IMR-90 (cell line): ENCODE data around the gene ATP10A. TPM values are rescaled to one million over a fixed set of nuclear protein-coding genes. Genes with fewer than 3 reads are reported as not detected.
"Not testable (repeated sequence)": the region's sequence is repeated elsewhere in the genome, so short reads cannot be mapped to it uniquely, and the experiment has no call there.

Experiments
- ATAC-seq: fragments of 200-7000 bp; cut with Tn5 transposase; 2 replicates; pipeline ENCODE4 v1.9.1; 2020; ENCODE audit warnings: low read depth, mild to moderate bottlenecking, moderate library complexity
- BruUV-seq: library from RNA; stranded (reverse); fragments of 400-500 nt; replicated peaks from 2 replicates; lab custom pipeline; 2021; lab: Mats Ljungman, UMichigan
- CTCF ChIA-PET: fragments of 300-600 bp; formaldehyde crosslinking; extraction: SDS; loops from one replicate; lab custom pipeline; 2021; ENCODE audit warnings: antibody characterized with exemption; lab: Yijun Ruan, JAX
- POLR2A ChIA-PET: fragments of 300-600 bp; sonication (Branson Sonifier 250); formaldehyde crosslinking; loops from one replicate; lab custom pipeline; 2022; ENCODE audit warnings: antibody characterized with exemption; ENCODE audit not compliant: unreplicated experiment; lab: Charles Lee
- DNase-seq: peaks from one replicate; pipeline ENCODE4 v3.0.0; 2013
- H2AFZ ChIP-seq: replicated peaks from 2 replicates; pipeline ENCODE3; 2013; ENCODE audit warnings: low read length, mild to moderate bottlenecking; ENCODE audit not compliant: poor library complexity
- H2AK5ac ChIP-seq: 2 replicates; pipeline ENCODE4 v1.6.1; 2013; ENCODE audit warnings: low read depth, low read length, inconsistent platforms
- H2AK9ac ChIP-seq: replicated peaks from 2 replicates; pipeline ENCODE3; 2013; ENCODE audit warnings: mild to moderate bottlenecking, low read depth, low read length, moderate library complexity; ENCODE audit not compliant: poor library complexity
- H2BK120ac ChIP-seq: 2 replicates; pipeline ENCODE4 v1.6.1; 2013; ENCODE audit warnings: low read depth, low read length, inconsistent platforms
- H2BK15ac ChIP-seq: 3 replicates; pipeline ENCODE4 v1.6.1; 2013; ENCODE audit warnings: low read depth, low read length, inconsistent platforms
- H2BK20ac ChIP-seq: 2 replicates; pipeline ENCODE4 v1.6.1; 2013; ENCODE audit warnings: low read depth, mild to moderate bottlenecking, inconsistent platforms, low read length, moderate library complexity
- H2BK5ac ChIP-seq: 2 replicates; pipeline ENCODE4 v1.6.1; 2013; ENCODE audit warnings: mild to moderate bottlenecking, low read depth, low read length, inconsistent platforms; ENCODE audit not compliant: poor library complexity, severe bottlenecking
- H3K14ac ChIP-seq: replicated peaks from 2 replicates; pipeline ENCODE4 v1.6.1; 2013; ENCODE audit warnings: low read depth, low read length, inconsistent platforms
- H3K18ac ChIP-seq: 2 replicates; pipeline ENCODE4 v1.6.1; 2013; ENCODE audit warnings: low read depth, low read length, control low read depth
- H3K23ac ChIP-seq: 2 replicates; pipeline ENCODE4 v1.6.1; 2013; ENCODE audit warnings: low read depth, low read length, inconsistent platforms
- H3K27ac ChIP-seq: 2 replicates; pipeline ENCODE4 v1.5.1; 2013; ENCODE audit warnings: mild to moderate bottlenecking, control low read depth, low read length; ENCODE audit not compliant: insufficient read depth
- H3K27me3 ChIP-seq: 2 replicates; pipeline ENCODE4 v1.6.1; 2013; ENCODE audit warnings: low read length; ENCODE audit not compliant: control insufficient read depth, insufficient read depth
- H3K36me3 ChIP-seq: 2 replicates; pipeline ENCODE4 v1.6.1; 2013; ENCODE audit warnings: low read length, mixed read lengths; ENCODE audit not compliant: control insufficient read depth, insufficient read depth
- H3K4ac ChIP-seq: 2 replicates; pipeline ENCODE4 v1.6.1; 2013; ENCODE audit warnings: low read depth, low read length, inconsistent platforms
- H3K4me1 ChIP-seq: 2 replicates; pipeline ENCODE4 v1.6.1; 2013; ENCODE audit warnings: low read length, mixed read lengths; ENCODE audit not compliant: control insufficient read depth, insufficient read depth
- H3K4me2 ChIP-seq: 2 replicates; pipeline ENCODE4 v1.6.1; 2013; ENCODE audit warnings: low read depth, mild to moderate bottlenecking, control low read depth, low read length, moderate library complexity
- H3K4me3 ChIP-seq: 2 replicates; pipeline ENCODE4 v1.5.1; 2013; ENCODE audit warnings: low read depth, mild to moderate bottlenecking, control low read depth, low read length, moderate library complexity; ENCODE audit not compliant: insufficient read depth
- H3K56ac ChIP-seq: 2 replicates; pipeline ENCODE4 v1.6.1; 2013; ENCODE audit warnings: low read length, inconsistent platforms; ENCODE audit not compliant: insufficient read depth; ENCODE audit errors: extremely low read depth
- H3K79me1 ChIP-seq, 2 experiments: 2 replicates each; pipeline ENCODE4 v1.6.1; 2013; ENCODE audit warnings: low read length in 2 of 2, inconsistent platforms in 1 of 2, low read depth in 1 of 2
- H3K9ac ChIP-seq: 2 replicates; pipeline ENCODE4 v1.6.1; 2013; ENCODE audit warnings: low read depth, low read length, control low read depth
- H3K9me1 ChIP-seq: 2 replicates; pipeline ENCODE4 v1.6.1; 2013; ENCODE audit warnings: low read length, inconsistent platforms; ENCODE audit not compliant: insufficient read depth
- H3K9me3 ChIP-seq: 2 replicates; pipeline ENCODE4 v1.6.1; 2013; ENCODE audit warnings: low read length; ENCODE audit not compliant: control insufficient read depth, insufficient read depth
- H4K20me1 ChIP-seq: 2 replicates; pipeline ENCODE4 v1.6.1; 2013; ENCODE audit warnings: low read length, inconsistent platforms; ENCODE audit not compliant: insufficient read depth
- H4K5ac ChIP-seq: 2 replicates; pipeline ENCODE4 v1.6.1; 2013; ENCODE audit warnings: mild to moderate bottlenecking, low read depth, low read length, control low read depth
- H4K8ac ChIP-seq, 2 experiments: 2 replicates each; pipeline ENCODE4 v1.6.1; 2013; ENCODE audit warnings: low read depth in 2 of 2, low read length in 2 of 2, control low read depth in 1 of 2, inconsistent platforms in 1 of 2
- H4K91ac ChIP-seq: 2 replicates; pipeline ENCODE4 v1.6.1; 2013; ENCODE audit warnings: low read depth, low read length, inconsistent platforms; ENCODE audit not compliant: insufficient read depth
- CHD1 ChIP-seq: IDR thresholded peaks from 2 replicates; pipeline ENCODE4 v1.6.1; 2012; ENCODE audit warnings: low read depth, low read length, improper control_type of control experiment
- WGBS, 2 experiments: methylation state at CpG; one replicate each; pipeline versions ENCODE4 v1.1.5 to v1.1.7; 2013; ENCODE audit warnings: missing lambda C conversion rate in 2 of 2; ENCODE audit not compliant: insufficient read length in 1 of 2; ENCODE audit errors: extremely low coverage in 2 of 2; 5-methylcytosine and 5-hydroxymethylcytosine counted together
- dilution Hi-C: fragments of 300-500 bp; cut with HindIII; formaldehyde crosslinking; loops from one replicate; pipeline ENCODE4 v1.14.3; 2018; ENCODE audit warnings: low sequenced_read_pairs; ENCODE audit not compliant: unreplicated experiment
- in situ Hi-C: fragments of 300-500 bp; cut with MboI; formaldehyde crosslinking; loops from 3 replicates; pipeline ENCODE4 v1.14.3; 2019; ENCODE audit warnings: low sequenced_read_pairs, inconsistent platforms, mixed read lengths
- intact Hi-C: fragments of 100-400 bp; cut with micrococcal nuclease; formaldehyde crosslinking; loops from 2 replicates; pipeline ENCODE4 v1.10.0; 2022
- polyA plus RNA-seq, 3 experiments: library from polyadenylated mRNA; depleted of rRNA; stranded (reverse); fragments of >200 nt; gene quantifications; 2 replicates each; pipeline ENCODE4 v1.2.3, GENCODE V29; 2012; ENCODE audit warnings: low replicate concordance in 1 of 3
- total RNA-seq: library from RNA; depleted of rRNA; stranded (reverse); fragments of >200 nt; gene quantifications from 2 replicates; pipeline ENCODE4 v1.2.3, GENCODE V29; 2012

The ATP10A gene
- total and polyA plus RNA-seq, 2 of the 4 experiments (the other 2 are of a cell fraction) = 13.8 to 16.0 TPM

- in situ Hi-C loops = no loop called here
- H3K18ac ChIP-seq = no peak overlapping the region
- ATAC-seq (no peak), DNase-seq (no peak)
- H3K9me1 ChIP-seq = 0 out of 2 replicates have a peak, but pooled peaks cover 3% of the 10 kb centered on the region
- H3K4me3 ChIP-seq = no peak overlapping the region
- no peaks in the 10 kb centered on the region; the same call in 1 of the 2 replicates for H3K36me3 ChIP-seq
- H3K9me3 ChIP-seq = no peaks in the 10 kb centered on the region
- no peak for TF ChIP-seq CHD1
- no peak overlapping the region for H2AK9ac ChIP-seq
- H4K8ac ChIP-seq = no peak overlapping the region
- no peaks in the 10 kb centered on the region for H3K27me3 ChIP-seq
- BruUV-seq = no TSS peak
- 100% methylated on average over 1 of the region's 4 CpGs; no CpG with 5 or more reads in 1 of the 2 experiments for WGBS, 2 experiments
- dilution Hi-C loops = no loop called here
- H2AFZ ChIP-seq = no peak overlapping the region
- no peak overlapping the region for H3K23ac ChIP-seq
- no peak overlapping the region for H3K56ac ChIP-seq
- H4K5ac ChIP-seq = no peak overlapping the region
- H2AK5ac ChIP-seq = no peak overlapping the region
- ChIA-PET CTCF (no interaction called here), POLR2A (no interaction called here)
- peaks cover 18 to 21% of the 10 kb centered on the region in 2 experiments for H3K79me1 ChIP-seq
- H2BK120ac ChIP-seq = no peak overlapping the region
- no peak overlapping the region for H3K14ac ChIP-seq
- H3K27ac ChIP-seq = no peak overlapping the region
- no peak overlapping the region for H3K4me2 ChIP-seq
- H2BK5ac ChIP-seq = no peak overlapping the region
- H4K91ac ChIP-seq = no peak overlapping the region
- H2BK20ac ChIP-seq = no peak overlapping the region
- no peak overlapping the region for H3K4ac ChIP-seq
- intact Hi-C loops = no loop called here
- H4K20me1 ChIP-seq = no peaks in the 10 kb centered on the region
- 0 out of 2 replicates have a peak, but pooled peaks cover 2% of the 10 kb centered on the region for H3K4me1 ChIP-seq
- no peak overlapping the region for H2BK15ac ChIP-seq
- H3K9ac ChIP-seq = no peak overlapping the region
These were observed 103.7 kb downstream of the ATP10A start for GRCh38 chr15:25759421-25759820.

GRCh38 chr15:25758612-25759011 is 104.5 kb downstream of the ATP10A start:
- H2AK5ac ChIP-seq, H3K4me1 ChIP-seq, H4K20me1 ChIP-seq, H3K27me3 ChIP-seq, H3K14ac ChIP-seq, H3K4ac ChIP-seq, H3K4me2 ChIP-seq, H3K9me3 ChIP-seq, H3K9ac ChIP-seq, CTCF ChIA-PET, dilution Hi-C loops, H2BK20ac ChIP-seq, H2AK9ac ChIP-seq, H3K9me1 ChIP-seq, H2AFZ ChIP-seq, H3K23ac ChIP-seq, H2BK120ac ChIP-seq, H2BK15ac ChIP-seq, H3K36me3 ChIP-seq, H3K27ac ChIP-seq, POLR2A ChIA-PET, BruUV-seq, H4K5ac ChIP-seq, H3K56ac ChIP-seq, DNase-seq, H4K91ac ChIP-seq, intact Hi-C loops, ATAC-seq, H2BK5ac ChIP-seq, H3K4me3 ChIP-seq, H3K18ac ChIP-seq, in situ Hi-C loops, H4K8ac ChIP-seq: not testable (repeated sequence)
- WGBS, 2 experiments = 100% methylated on average over 2 of the region's 11 CpGs; no CpG with 5 or more reads in 1 of the 2 experiments
- H3K79me1 ChIP-seq = peaks cover 15 to 18% of the 10 kb centered on the region in 2 experiments
